Epithelial cell of esophagus (primary cell): Measurements from ENCODE around the gene HEXIM1.
A peak's percentile ranks its signal among the peaks of the same experiment; 100 is the strongest.

ENCODE experiments used
- DNase-seq: peaks from one replicate; pipeline ENCODE4 v3.0.0; 2010; ENCODE audit warnings: low read depth
- H3K4me3 ChIP-seq: 2 replicates; pipeline ENCODE4 v1.5.1; 2011; ENCODE audit warnings: mild to moderate bottlenecking, low read length, control low read depth
- TF ChIP-seq, protein P1 (sequence below): IDR thresholded peaks from 2 replicates; pipeline ENCODE4 v1.5.1; 2011; ENCODE audit warnings: low read depth, mild to moderate bottlenecking, low read length, control low read depth, inconsistent platforms; ENCODE audit not compliant: insufficient read depth; ENCODE audit errors: missing control alignments

The HEXIM1 gene

DNA sequence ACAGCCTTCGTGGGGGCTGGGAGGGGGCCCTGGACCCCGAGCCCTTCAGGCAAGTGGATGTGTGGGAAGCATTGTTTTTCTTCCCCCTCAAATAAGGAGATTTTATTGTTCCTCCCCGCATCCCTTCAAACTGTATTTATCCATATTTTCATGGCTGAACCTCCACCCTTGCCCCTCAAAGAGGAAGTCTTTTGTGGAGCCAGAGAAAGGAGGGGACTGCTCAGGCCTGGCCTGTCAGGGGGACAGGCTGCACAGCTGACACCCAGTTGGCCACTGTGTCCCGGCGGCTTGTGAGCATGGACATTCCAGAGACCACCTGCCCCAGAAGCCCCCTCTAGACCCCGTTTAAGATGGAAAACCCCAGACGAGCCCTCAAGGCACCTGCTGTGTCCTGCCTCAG is 29.3 kb downstream of the HEXIM1 start:
- H3K4me3 ChIP-seq = no peak overlapping the region
- TF ChIP-seq, protein P1, sequence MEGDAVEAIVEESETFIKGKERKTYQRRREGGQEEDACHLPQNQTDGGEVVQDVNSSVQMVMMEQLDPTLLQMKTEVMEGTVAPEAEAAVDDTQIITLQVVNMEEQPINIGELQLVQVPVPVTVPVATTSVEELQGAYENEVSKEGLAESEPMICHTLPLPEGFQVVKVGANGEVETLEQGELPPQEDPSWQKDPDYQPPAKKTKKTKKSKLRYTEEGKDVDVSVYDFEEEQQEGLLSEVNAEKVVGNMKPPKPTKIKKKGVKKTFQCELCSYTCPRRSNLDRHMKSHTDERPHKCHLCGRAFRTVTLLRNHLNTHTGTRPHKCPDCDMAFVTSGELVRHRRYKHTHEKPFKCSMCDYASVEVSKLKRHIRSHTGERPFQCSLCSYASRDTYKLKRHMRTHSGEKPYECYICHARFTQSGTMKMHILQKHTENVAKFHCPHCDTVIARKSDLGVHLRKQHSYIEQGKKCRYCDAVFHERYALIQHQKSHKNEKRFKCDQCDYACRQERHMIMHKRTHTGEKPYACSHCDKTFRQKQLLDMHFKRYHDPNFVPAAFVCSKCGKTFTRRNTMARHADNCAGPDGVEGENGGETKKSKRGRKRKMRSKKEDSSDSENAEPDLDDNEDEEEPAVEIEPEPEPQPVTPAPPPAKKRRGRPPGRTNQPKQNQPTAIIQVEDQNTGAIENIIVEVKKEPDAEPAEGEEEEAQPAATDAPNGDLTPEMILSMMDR = no peak
- DNase-seq = no peak

DNA sequence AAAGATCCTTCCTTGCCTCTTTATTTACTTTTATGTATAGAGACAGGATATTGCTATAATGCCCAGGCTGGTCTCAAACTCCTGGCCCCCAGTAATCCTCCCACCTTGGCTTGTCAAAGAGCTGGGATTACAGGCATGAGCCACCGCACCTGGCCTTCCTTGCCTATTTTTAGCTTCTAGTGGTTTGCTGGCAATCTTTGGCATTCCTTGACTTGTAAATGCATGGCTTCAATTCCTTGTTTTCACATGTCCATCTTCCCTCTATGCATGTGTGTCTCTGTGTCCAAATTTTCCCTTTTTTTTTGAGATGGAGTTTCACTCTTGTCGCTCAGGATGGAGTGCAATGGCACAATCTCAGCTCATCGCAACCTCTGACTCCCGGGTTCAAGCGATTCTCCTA is 35.9 kb downstream of the HEXIM1 start:
- TF ChIP-seq, protein P1 = no peak
- no peak overlapping the region for H3K4me3 ChIP-seq
- DNase-seq = peak; percentile 40

DNA sequence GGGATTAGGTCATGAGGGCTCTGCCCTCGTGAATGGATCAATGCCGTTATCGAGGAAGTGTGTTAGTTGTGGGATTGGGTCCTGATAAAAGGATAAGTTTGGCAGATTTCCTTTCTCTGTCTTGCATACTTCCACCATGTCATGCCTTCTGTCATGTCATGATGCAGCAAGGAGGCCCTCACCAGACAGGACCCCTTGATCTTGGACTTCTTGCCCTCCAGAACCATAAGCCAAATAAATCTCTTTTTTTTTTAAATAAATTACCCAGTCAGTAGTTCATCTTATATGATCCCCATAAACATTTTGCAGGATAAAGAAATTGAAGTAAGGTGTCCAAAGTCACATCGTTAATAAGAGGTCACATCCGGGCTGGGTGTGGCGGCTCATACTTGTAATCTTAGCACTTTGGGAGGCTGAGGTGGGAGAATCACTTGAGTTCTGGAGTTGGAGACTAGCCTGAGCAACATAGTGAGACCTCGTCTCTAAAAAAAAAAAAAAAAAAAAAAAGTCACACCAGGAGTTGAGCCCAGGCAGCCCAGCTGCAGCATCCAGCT is 38.6 kb downstream of the HEXIM1 start:
- no peak for DNase-seq
- no peak overlapping the region for H3K4me3 ChIP-seq
- TF ChIP-seq, protein P1 = no peak

DNA sequence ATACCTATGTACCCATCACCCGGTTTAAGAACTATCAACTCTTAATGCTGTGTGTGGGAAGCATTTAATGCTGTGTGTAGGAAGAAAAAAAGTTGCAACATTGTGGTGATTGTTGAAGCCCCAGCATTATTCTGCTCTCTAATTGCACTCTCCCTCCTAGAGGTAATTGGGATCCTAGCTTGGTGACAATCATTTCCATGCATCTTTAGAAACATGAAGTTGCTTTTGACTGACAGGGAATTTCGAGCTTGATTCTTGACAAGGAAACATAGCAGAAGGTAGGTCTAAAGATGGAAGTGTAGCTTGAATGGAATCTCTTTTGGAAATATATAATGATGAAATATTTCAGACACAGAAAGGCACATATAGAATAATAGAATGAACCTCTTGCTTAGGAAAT is 40.7 kb downstream of the HEXIM1 start:
- H3K4me3 ChIP-seq = no peak overlapping the region
- TF ChIP-seq, protein P1 = no peak
- DNase-seq = no peak

DNA sequence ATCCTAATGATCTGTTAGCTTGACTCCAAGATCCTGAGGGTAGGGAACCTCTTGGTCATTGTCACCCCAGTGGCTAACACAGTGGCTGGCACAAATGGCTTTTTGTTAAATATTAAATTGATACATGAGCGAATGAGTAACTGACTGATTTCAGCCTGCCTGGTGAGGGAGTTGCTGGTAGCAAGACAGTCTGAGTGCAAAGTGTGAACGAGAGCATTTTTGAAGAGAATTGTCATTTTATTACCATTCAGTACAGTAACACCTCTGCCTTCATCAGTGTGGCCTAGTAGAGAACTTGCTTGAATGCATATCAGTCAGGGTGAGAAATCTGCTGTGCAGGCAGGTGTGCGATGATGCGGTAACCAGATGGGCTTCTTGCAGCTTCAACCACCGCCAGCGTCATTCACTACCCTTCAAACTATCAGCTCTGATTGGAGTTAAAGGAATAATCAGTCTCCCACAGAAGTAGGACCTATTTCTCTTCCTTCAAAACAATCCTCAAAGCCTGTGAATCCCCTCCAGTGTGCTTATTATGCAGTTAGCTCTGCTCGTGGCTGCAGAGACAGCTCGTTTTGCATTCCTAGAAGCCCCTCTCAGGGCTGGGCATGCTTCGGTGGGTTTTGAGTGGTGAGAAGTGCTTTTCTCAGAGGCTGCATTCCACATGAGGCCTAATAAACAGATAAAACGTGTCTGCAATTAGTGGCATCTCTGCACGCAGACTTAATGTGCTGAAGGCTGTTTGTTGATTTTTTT is 42.4 kb downstream of the HEXIM1 start:
- no peak overlapping the region for H3K4me3 ChIP-seq
- no peak for DNase-seq
- TF ChIP-seq, protein P1 = no peak

DNA sequence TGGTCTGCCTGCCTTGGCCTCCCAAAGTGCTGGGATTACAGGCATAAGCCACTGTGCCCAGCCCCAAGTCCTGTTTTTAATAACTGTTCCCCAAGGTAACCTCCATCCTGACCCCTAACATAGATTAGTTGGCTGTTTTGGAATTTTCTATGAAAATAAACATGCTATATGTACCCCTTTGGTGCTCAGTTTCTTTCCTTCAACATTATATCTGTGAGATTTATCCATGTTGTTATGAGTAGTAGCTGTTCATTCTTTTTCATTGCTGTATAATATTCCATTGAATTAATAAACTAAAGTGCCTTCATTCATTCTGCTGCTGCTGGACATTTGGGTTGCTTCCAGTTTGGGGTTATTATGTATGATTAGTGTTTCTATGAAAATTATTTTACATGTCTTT is 47.1 kb downstream of the HEXIM1 start:
- no peak for DNase-seq
- TF ChIP-seq, protein P1 = no peak
- no peak overlapping the region for H3K4me3 ChIP-seq

DNA sequence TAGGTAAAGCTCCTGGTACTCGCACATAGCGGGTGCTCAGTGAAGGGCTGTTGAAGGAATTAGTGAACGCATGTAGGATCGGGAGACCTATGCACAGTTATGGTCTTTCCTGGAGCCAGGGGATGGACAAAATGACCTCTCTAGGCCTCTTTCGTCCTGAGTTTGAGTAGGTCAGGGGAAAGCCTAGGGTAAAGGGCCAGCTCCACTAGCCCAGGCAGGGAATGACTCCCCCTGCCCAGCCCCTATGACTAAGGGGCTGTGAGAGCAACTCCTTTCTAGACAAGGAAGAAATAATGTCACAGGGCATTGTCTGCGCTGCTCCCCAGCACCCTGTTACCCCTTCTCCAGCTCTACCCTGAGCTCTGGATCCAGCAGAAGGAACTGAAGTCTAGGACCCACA is 48.8 kb downstream of the HEXIM1 start:
- TF ChIP-seq, protein P1 = no peak
- H3K4me3 ChIP-seq = no peak overlapping the region
- no peak for DNase-seq
